ENCODE measurements around the gene HSPH1. TPM values are rescaled to one million over a fixed set of nuclear protein-coding genes. Genes with fewer than 3 reads are reported as not detected.

The HSPH1 gene
- total and polyA plus RNA-seq, 11 donors = 24.6 to 88.1 (median 44.5) TPM

GRCh38 chr13:31192306-31192705 lies 30.6 kb upstream of the HSPH1 start:
- no peak for TF ChIP-seq POLR2A (IDR thresholded peaks at IDR 0.05)
- intact Hi-C loops (cut with DNase I) = loop anchor here in 2 of 10 donors (10.0 kb wide), 2 partner anchors 232 to 552 kb away; no protein-coding TSS in a partner anchor
- Histone ChIP-seq H3K27me3 (no peaks in the 10 kb centered on the region), H3K4me3 (no peak overlapping the region), H3K4me1 (no peaks in the 10 kb centered on the region), H3K27ac (no peak overlapping the region), H3K36me3 (no peaks in the 10 kb centered on the region), H3K9me3 (peaks cover 0 to 2% (median 0%) of the 10 kb centered on the region in 12 donors)
- ATAC-seq (peak in 1 of 4 donors; percentile 39), DNase-seq (no peak)
- 60 to 90% (median 82%) methylated on average over 6 of the region's 6 CpGs for WGBS, 4 donors

- WGBS, 4 donors = 83 to 88% (median 85%) methylated on average over 4 of the region's 4 CpGs
- no peaks in the 10 kb centered on the region for H3K4me1 ChIP-seq
- H3K4me3 ChIP-seq = no peak overlapping the region
- DNase-seq = no peak
- intact Hi-C loops (cut with DNase I) = loop anchor here in 2 of 10 donors (10.0 kb wide), 2 partner anchors 233 to 553 kb away; no protein-coding TSS in a partner anchor
- no peaks in the 10 kb centered on the region for H3K36me3 ChIP-seq
- H3K27me3 ChIP-seq = no peaks in the 10 kb centered on the region
- no peak overlapping the region for H3K27ac ChIP-seq
- ATAC-seq = no peak
- peaks cover 0 to 2% (median 0%) of the 10 kb centered on the region in 12 donors for H3K9me3 ChIP-seq
- no peak for TF ChIP-seq POLR2A (IDR thresholded peaks at IDR 0.05)
- TF ChIP-seq CTCF (IDR thresholded peaks at IDR 0.05) = no peak
Measured at GRCh38 chr13:31191748-31192147, 30.0 kb upstream of the HSPH1 start.

- no peak for TF ChIP-seq CTCF (IDR thresholded peaks at IDR 0.05)
- TF ChIP-seq POLR2A (IDR thresholded peaks at IDR 0.05) = no peak
- no peak overlapping the region for H3K27ac ChIP-seq
- no peak overlapping the region for H3K4me3 ChIP-seq
- WGBS, 4 donors = 82 to 88% (median 85%) methylated on average over 7 of the region's 7 CpGs
- ATAC-seq (no peak), DNase-seq (no peak)
- no peaks in the 10 kb centered on the region for H3K4me1 ChIP-seq
- intact Hi-C loops (cut with DNase I) = no loop called here
- H3K36me3 ChIP-seq = no peaks in the 10 kb centered on the region
- H3K27me3 ChIP-seq = no peaks in the 10 kb centered on the region
- H3K9me3 ChIP-seq = peaks cover 0 to 2% (median 0%) of the 10 kb centered on the region in 12 donors
Measured at GRCh38 chr13:31184981-31185645, 23.4 kb upstream of the HSPH1 start.

GRCh38 chr13:31184451-31184850 lies 22.7 kb upstream of the HSPH1 start:
- Histone ChIP-seq H3K36me3 (no peaks in the 10 kb centered on the region), H3K4me3 (no peak overlapping the region), H3K27ac (no peak overlapping the region), H3K9me3 (peaks cover 0 to 2% (median 0%) of the 10 kb centered on the region in 12 donors), H3K27me3 (no peaks in the 10 kb centered on the region), H3K4me1 (no peaks in the 10 kb centered on the region)
- 89 to 95% (median 93%) methylated on average over 6 of the region's 6 CpGs for WGBS, 4 donors
- intact Hi-C loops (cut with DNase I) = no loop called here
- DNase-seq (no peak), ATAC-seq (no peak)
- TF ChIP-seq CTCF (IDR thresholded peaks at IDR 0.05) (no peak), POLR2A (IDR thresholded peaks at IDR 0.05) (no peak)

All from heart left ventricle (tissue), 16 donors.